HG03439 (cell line): ENCODE data around the gene DOK3.
"Not testable (repeated sequence)": the region's sequence is repeated elsewhere in the genome, so short reads cannot be mapped to it uniquely, and the experiment has no call there.

Source experiments
- ATAC-seq: cut with Tn5 transposase; IDR thresholded peaks from one replicate; pipeline ENCODE4 v1.9.1; 2021; ENCODE audit warnings: mild to moderate bottlenecking, moderate library complexity; ENCODE audit not compliant: unreplicated experiment

Gene DOK3

GRCh38 chr5:177535125-177535524 lies 25.5 kb upstream of the DOK3 start:
- ATAC-seq: no peak

GRCh38 chr5:177534433-177534832 lies 24.8 kb upstream of the DOK3 start:
- ATAC-seq: not testable (repeated sequence)

GRCh38 chr5:177531209-177531940 lies 21.7 kb upstream of the DOK3 start:
- no peak for ATAC-seq

GRCh38 chr5:177530638-177531037 lies 21.0 kb upstream of the DOK3 start:
- ATAC-seq: no peak

- no peak for ATAC-seq
Observed at GRCh38 chr5:177529247-177530203, 19.9 kb upstream of the DOK3 start.

GRCh38 chr5:177528631-177529030 lies 19.0 kb upstream of the DOK3 start:
- no peak for ATAC-seq

GRCh38 chr5:177527595-177527994 lies 18.0 kb upstream of the DOK3 start:
- no peak for ATAC-seq

- ATAC-seq: no peak
Observed at GRCh38 chr5:177526791-177527190, 17.2 kb upstream of the DOK3 start.

- no peak for ATAC-seq
Observed at GRCh38 chr5:177526191-177526590, 16.6 kb upstream of the DOK3 start.

- no peak for ATAC-seq
Observed at GRCh38 chr5:177524941-177525655, 15.5 kb upstream of the DOK3 start.

- no peak for ATAC-seq
Observed at GRCh38 chr5:177524539-177524900, 14.9 kb upstream of the DOK3 start.

- no peak for ATAC-seq
Observed at GRCh38 chr5:177523711-177524538, 14.3 kb upstream of the DOK3 start.

GRCh38 chr5:177520916-177521513 lies 11.4 kb upstream of the DOK3 start:
- no peak for ATAC-seq

GRCh38 chr5:177520271-177520670 lies 10.6 kb upstream of the DOK3 start:
- no peak for ATAC-seq

- ATAC-seq: no peak
Observed at GRCh38 chr5:177519463-177520235, 10.0 kb upstream of the DOK3 start.

- peak; percentile 74 for ATAC-seq
Observed at GRCh38 chr5:177516601-177517568, 7.3 kb upstream of the DOK3 start, which contains the start of gene DDX41. Gene DDX41, minus strand, starts transcription at chr5:177516961. Its CDS starts 16 bp downstream, at chr5:177516945.

GRCh38 chr5:177515580-177515979 lies 6.0 kb upstream of the DOK3 start:
- ATAC-seq: no peak

- ATAC-seq: no peak
Observed at GRCh38 chr5:177514541-177514940, 4.9 kb upstream of the DOK3 start.
